HEK293 (cell line): ENCODE measurements around the gene CCDC87.

Experiments used
- BCL11B ChIP-seq: fragments of 450-650 bp; formaldehyde crosslinking; IDR thresholded peaks from 2 replicates; pipeline ENCODE4 v1.5.1; 2016; ENCODE audit warnings: low read depth, missing biosample characterization, missing genetic modification characterization
- GLI2 ChIP-seq: fragments of 450-650 bp; formaldehyde crosslinking; IDR thresholded peaks from 2 replicates; pipeline ENCODE4; 2017; ENCODE audit warnings: missing biosample characterization, missing genetic modification characterization, low read depth, borderline replicate concordance
- MZF1 ChIP-seq: fragments of 450-650 bp; formaldehyde crosslinking; IDR thresholded peaks from 2 replicates; pipeline ENCODE4 v1.5.1; 2017; ENCODE audit warnings: missing biosample characterization, missing genetic modification characterization, borderline replicate concordance
- SP3 ChIP-seq: fragments of 450-650 bp; formaldehyde crosslinking; IDR thresholded peaks from 2 replicates; pipeline ENCODE4 v1.5.1; 2016; ENCODE audit warnings: missing biosample characterization, missing genetic modification characterization
- ZBTB17 ChIP-seq: fragments of 450-650 bp; formaldehyde crosslinking; IDR thresholded peaks from 2 replicates; pipeline ENCODE4 v1.5.1; 2016; ENCODE audit warnings: missing biosample characterization, missing genetic modification characterization
- ZBTB21 ChIP-seq: fragments of 450-650 bp; formaldehyde crosslinking; IDR thresholded peaks from 2 replicates; pipeline ENCODE4 v1.5.1; 2017; ENCODE audit warnings: missing biosample characterization, missing genetic modification characterization
- ZNF112 ChIP-seq: fragments of 450-650 bp; formaldehyde crosslinking; IDR thresholded peaks from 2 replicates; pipeline ENCODE4 v1.5.0; 2017; ENCODE audit warnings: missing biosample characterization, missing genetic modification characterization
- ZNF302 ChIP-seq: fragments of 450-650 bp; formaldehyde crosslinking; IDR thresholded peaks from 2 replicates; pipeline ENCODE4 v1.5.1; 2016; ENCODE audit warnings: missing biosample characterization, missing genetic modification characterization, low read depth
- ZNF501 ChIP-seq: fragments of 450-650 bp; formaldehyde crosslinking; IDR thresholded peaks from 2 replicates; pipeline ENCODE4 v1.5.1; 2016; ENCODE audit warnings: missing biosample characterization, missing genetic modification characterization
- ZNF560 ChIP-seq: fragments of 450-650 bp; formaldehyde crosslinking; IDR thresholded peaks from 2 replicates; pipeline ENCODE4 v1.5.1; 2017; ENCODE audit warnings: missing biosample characterization, missing genetic modification characterization, borderline replicate concordance
- ZNF747 ChIP-seq: fragments of 450-650 bp; formaldehyde crosslinking; IDR thresholded peaks from 2 replicates; pipeline ENCODE4 v1.5.1; 2016; ENCODE audit warnings: missing biosample characterization, missing genetic modification characterization
- ZXDB ChIP-seq: fragments of 450-650 bp; formaldehyde crosslinking; IDR thresholded peaks from 2 replicates; pipeline ENCODE4 v1.5.1; 2016; ENCODE audit warnings: missing biosample characterization, missing genetic modification characterization
- TF ChIP-seq, protein P1 (sequence below): fragments of 450-650 bp; formaldehyde crosslinking; IDR thresholded peaks from 2 replicates; pipeline ENCODE4 v1.5.1; 2016; ENCODE audit warnings: missing biosample characterization, missing genetic modification characterization
- TF ChIP-seq, protein P2 (sequence below): fragments of 450-650 bp; formaldehyde crosslinking; IDR thresholded peaks from 2 replicates; pipeline ENCODE4 v1.5.1; 2017; ENCODE audit warnings: missing biosample characterization, missing genetic modification characterization

DNA sequence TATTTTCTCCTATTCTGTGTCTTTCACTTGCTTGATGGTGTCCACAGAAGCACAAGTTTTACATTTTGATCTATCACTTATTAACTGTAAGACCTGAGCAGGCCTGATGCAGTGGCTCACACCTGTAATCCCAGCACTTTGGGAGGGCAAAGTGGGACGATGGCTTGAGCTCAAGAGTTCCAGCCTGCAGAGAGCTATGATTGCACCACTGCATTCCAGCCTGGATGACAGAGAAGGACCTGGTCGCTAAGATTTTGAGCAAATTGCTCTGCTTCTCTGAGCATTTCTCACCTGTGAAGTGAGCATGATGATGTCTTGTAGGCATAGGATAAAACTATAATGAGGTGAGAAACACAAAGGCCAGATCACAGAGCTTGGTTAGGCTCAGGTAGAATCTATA is 6.7 kb downstream of the CCDC87 start:
- TF ChIP-seq MZF1 (tag by site-specific recombination) (no peak), SP3 (tag by site-specific recombination) (no peak), ZNF560 (tag by site-specific recombination) (no peak), ZNF747 (no peak), ZBTB21 (tag by site-specific recombination) (no peak), ZXDB (tag by site-specific recombination) (no peak), ZBTB17 (tag by site-specific recombination) (no peak), ZNF501 (tag by site-specific recombination) (no peak), BCL11B (tag by site-specific recombination) (no peak), GLI2 (tag by site-specific recombination) (no peak), ZNF302 (tag by site-specific recombination) (no peak), ZNF112 (no peak)
- TF ChIP-seq, protein P1, sequence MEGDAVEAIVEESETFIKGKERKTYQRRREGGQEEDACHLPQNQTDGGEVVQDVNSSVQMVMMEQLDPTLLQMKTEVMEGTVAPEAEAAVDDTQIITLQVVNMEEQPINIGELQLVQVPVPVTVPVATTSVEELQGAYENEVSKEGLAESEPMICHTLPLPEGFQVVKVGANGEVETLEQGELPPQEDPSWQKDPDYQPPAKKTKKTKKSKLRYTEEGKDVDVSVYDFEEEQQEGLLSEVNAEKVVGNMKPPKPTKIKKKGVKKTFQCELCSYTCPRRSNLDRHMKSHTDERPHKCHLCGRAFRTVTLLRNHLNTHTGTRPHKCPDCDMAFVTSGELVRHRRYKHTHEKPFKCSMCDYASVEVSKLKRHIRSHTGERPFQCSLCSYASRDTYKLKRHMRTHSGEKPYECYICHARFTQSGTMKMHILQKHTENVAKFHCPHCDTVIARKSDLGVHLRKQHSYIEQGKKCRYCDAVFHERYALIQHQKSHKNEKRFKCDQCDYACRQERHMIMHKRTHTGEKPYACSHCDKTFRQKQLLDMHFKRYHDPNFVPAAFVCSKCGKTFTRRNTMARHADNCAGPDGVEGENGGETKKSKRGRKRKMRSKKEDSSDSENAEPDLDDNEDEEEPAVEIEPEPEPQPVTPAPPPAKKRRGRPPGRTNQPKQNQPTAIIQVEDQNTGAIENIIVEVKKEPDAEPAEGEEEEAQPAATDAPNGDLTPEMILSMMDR: no peak
- TF ChIP-seq, protein P2, sequence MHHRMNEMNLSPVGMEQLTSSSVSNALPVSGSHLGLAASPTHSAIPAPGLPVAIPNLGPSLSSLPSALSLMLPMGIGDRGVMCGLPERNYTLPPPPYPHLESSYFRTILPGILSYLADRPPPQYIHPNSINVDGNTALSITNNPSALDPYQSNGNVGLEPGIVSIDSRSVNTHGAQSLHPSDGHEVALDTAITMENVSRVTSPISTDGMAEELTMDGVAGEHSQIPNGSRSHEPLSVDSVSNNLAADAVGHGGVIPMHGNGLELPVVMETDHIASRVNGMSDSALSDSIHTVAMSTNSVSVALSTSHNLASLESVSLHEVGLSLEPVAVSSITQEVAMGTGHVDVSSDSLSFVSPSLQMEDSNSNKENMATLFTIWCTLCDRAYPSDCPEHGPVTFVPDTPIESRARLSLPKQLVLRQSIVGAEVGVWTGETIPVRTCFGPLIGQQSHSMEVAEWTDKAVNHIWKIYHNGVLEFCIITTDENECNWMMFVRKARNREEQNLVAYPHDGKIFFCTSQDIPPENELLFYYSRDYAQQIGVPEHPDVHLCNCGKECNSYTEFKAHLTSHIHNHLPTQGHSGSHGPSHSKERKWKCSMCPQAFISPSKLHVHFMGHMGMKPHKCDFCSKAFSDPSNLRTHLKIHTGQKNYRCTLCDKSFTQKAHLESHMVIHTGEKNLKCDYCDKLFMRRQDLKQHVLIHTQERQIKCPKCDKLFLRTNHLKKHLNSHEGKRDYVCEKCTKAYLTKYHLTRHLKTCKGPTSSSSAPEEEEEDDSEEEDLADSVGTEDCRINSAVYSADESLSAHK (tag by site-specific recombination): no peak
